ENCODE data around the gene WNT3A. TPM values are rescaled to one million over a fixed set of nuclear protein-coding genes. Genes with fewer than 3 reads are reported as not detected.

Gene WNT3A
- total and polyA plus RNA-seq, 3 experiments from 2014 or later, result not detected

DNA sequence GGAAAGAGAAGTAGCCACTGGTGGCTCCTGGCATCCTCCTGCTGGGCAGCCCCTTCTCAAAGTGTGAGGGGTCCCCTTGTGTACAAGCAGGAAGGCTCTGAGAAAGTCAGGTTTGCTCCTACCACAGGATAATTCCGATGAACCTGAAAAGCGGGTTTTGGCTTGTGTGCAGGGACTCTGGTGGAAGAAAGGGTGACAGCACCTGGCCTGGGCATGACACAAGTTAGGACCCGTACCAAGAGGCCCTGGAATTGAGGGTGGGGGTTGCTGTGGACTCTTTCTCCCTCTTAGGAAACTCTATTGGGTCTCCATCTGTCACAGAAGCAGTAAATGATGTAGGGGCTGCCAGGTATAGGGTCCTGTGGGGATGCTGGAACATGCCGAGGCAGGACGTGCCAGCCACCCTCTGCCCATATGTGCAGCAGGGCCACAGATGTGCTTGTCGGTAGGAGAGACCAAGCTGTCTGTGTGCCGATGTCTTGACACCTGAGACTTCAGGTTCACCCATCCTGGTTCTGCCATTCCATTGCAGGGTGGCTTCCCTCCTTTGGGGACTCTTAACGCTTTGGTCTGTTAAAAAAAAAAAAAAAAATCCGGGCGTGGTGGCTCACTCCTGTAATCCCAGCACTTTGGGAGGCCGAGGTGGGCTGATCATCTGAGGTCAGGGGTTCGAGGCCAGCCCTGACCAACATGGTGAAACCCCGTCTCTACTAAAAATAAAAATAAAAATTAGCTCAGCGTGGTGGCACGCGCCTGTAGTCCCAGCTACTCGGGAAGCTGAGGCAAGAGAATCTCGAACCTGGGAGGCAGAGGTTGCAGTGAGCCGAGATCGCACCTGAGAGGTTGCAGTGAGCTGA lies 86.5 kb downstream of the WNT3A start:
- POLR2A ChIA-PET, result interaction anchor here (0.6 kb wide), 1 partner anchor 405 kb away, joined by 5 read pairs; no protein-coding TSS in a partner anchor
- H3K27ac ChIP-seq (ENCODE audit: low read depth, low read length), result no peak overlapping the region
- DNase-seq, result peak in 1 of 5 donors; percentile 16

DNA sequence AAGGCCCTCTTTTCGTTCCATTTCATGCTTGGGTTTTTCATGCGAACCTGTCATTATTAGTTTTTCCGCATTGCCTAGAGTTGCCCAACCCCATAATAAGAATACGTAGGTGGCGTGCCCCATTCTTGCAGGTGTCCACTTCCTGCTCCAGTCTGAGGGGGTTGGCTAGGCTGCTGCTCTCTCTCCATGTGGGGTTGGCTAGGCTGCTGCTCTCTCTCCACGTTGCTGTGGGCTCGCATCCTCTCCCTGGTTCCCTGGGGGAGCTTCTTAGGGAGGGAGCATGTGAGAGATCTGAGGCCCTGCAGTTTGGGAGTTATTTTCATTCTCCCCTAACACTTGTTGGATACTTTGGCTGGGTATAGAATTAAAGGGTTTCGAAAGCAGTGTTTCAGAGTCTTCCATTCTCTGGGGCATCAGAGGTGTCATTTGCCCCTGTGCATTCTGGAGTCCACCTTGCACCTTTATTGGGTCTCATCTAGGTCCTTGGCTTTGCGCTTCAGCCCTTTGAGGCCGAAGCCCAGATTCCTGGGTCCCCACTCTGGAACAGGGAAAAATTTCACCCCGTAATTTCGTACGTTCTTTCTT lies 87.7 kb downstream of the WNT3A start:
- Mint-ChIP-seq H3K9me3 (peaks cover 0 to 9% (median 6%) of the 10 kb centered on the region in 5 donors), H3K4me1 (peaks cover 58 to 84% (median 60%) of the 10 kb centered on the region in 3 donors), H3K36me3 (peaks cover 12 to 74% (median 14%) of the 10 kb centered on the region in 3 donors), H3K4me3 (peak overlapping the region in 2 of 7 donors; percentile 20 to 42), H3K27ac (peak overlapping the region in 5 of 8 donors; percentile 11 to 83 (median 37)), H3K27me3 (no peaks in the 10 kb centered on the region)
- Histone ChIP-seq H3K9me3 (ENCODE audit: low read length) (peaks cover 7% of the 10 kb centered on the region), H3K4me1 (ENCODE audit: insufficient read depth, low read length) (peaks cover 46% of the 10 kb centered on the region), H3K27ac (ENCODE audit: low read depth, low read length) (no peak overlapping the region), H3K27me3 (ENCODE audit: insufficient read depth, low read length, poor library complexity, severe bottlenecking) (no peaks in the 10 kb centered on the region), H3K36me3 (ENCODE audit: insufficient read depth, low read length) (peaks cover 39% of the 10 kb centered on the region), H3K4me3 (ENCODE audit: low read length) (no peak overlapping the region)
- DNase-seq, result no peak
- POLR2A ChIA-PET, result interaction anchor here (0.5 kb wide), 1 partner anchor 1744 kb away, joined by 3 read pairs; no protein-coding TSS in a partner anchor
- CTCF ChIA-PET, result no interaction called here

More for the DNA sequence above, 86.5 kb downstream of the WNT3A start:
- H3K9me3 Mint-ChIP-seq, result peaks cover 0 to 9% (median 6%) of the 10 kb centered on the region in 5 donors
- H3K27me3 Mint-ChIP-seq, result peaks cover 0 to 3% of the 10 kb centered on the region in 2 donors
- H3K36me3 Mint-ChIP-seq, result peaks cover 9 to 72% (median 12%) of the 10 kb centered on the region in 3 donors
- peak overlapping the region in 3 of 8 donors; percentile 9 to 91 (median 42) for H3K27ac Mint-ChIP-seq
- Histone ChIP-seq H3K27me3 (ENCODE audit: insufficient read depth, low read length, poor library complexity, severe bottlenecking) (no peaks in the 10 kb centered on the region), H3K36me3 (ENCODE audit: insufficient read depth, low read length) (peaks cover 30% of the 10 kb centered on the region), H3K4me3 (ENCODE audit: low read length) (no peak overlapping the region), H3K4me1 (ENCODE audit: insufficient read depth, low read length) (peaks cover 58% of the 10 kb centered on the region), H3K9me3 (ENCODE audit: low read length) (peaks cover 7% of the 10 kb centered on the region)
- peaks cover 66 to 90% (median 72%) of the 10 kb centered on the region in 3 donors for H3K4me1 Mint-ChIP-seq
- H3K4me3 Mint-ChIP-seq, result peak overlapping the region in 1 of 7 donors; percentile 18
- CTCF ChIA-PET, result no interaction called here

DNA sequence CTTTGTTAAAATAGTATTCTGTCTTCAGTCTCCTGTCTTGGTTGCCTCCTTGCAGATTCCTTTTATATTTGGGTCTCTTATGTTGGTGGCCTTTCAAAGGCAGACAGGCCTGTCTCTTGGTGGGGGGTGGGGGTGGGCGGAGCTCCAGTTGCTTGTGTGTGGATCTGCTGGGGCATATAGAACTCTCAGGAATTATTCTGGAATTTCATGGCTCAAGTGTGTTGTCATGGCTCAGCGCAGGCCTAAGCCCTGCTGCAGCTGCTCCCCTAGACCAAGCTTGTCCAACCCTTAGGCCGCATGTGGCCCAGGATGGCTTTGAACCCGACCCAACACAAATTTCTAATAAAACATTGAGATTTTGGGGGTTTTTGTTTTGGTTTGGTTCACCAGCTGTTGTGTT lies 88.4 kb downstream of the WNT3A start:
- peaks cover 52 to 78% (median 53%) of the 10 kb centered on the region in 3 donors for H3K4me1 Mint-ChIP-seq
- peak overlapping the region in 1 of 7 donors; percentile 20 for H3K4me3 Mint-ChIP-seq
- no peak overlapping the region for H3K4me3 ChIP-seq (ENCODE audit: low read length)
- ChIA-PET POLR2A (no interaction called here), CTCF (no interaction called here)
- H3K9me3 ChIP-seq (ENCODE audit: low read length), result peaks cover 7% of the 10 kb centered on the region
- H3K27me3 ChIP-seq (ENCODE audit: insufficient read depth, low read length, poor library complexity, severe bottlenecking), result no peaks in the 10 kb centered on the region
- peak overlapping the region in 3 of 8 donors; percentile 11 to 83 (median 77) for H3K27ac Mint-ChIP-seq
- peaks cover 0 to 9% (median 6%) of the 10 kb centered on the region in 5 donors for H3K9me3 Mint-ChIP-seq
- H3K4me1 ChIP-seq (ENCODE audit: insufficient read depth, low read length), result peaks cover 39% of the 10 kb centered on the region
- H3K27me3 Mint-ChIP-seq, result no peaks in the 10 kb centered on the region
- no peak overlapping the region for H3K27ac ChIP-seq (ENCODE audit: low read depth, low read length)
- DNase-seq, result no peak
- H3K36me3 Mint-ChIP-seq, result peaks cover 12 to 77% (median 14%) of the 10 kb centered on the region in 3 donors
- H3K36me3 ChIP-seq (ENCODE audit: insufficient read depth, low read length), result peaks cover 34% of the 10 kb centered on the region

DNA sequence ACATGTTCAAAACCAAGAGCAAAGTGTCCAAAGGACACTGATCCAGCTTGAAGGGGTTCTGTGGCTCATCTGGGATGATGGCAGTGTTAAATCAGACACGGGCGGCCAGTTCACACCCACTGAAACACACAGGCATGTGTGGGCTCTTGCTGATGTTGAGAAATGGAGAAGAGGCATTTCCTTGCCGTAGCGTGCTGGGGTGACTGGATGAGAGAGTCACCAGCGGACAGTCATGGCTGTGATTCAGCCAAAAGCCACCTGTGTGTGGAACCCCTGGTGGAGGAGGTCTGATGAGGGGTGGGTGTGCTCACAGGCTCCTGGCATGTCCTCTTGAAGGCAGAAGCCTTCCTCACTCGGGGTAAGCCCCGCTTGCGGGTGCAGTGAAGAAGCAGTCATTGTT lies 89.1 kb downstream of the WNT3A start:
- CTCF ChIA-PET, result no interaction called here

DNA sequence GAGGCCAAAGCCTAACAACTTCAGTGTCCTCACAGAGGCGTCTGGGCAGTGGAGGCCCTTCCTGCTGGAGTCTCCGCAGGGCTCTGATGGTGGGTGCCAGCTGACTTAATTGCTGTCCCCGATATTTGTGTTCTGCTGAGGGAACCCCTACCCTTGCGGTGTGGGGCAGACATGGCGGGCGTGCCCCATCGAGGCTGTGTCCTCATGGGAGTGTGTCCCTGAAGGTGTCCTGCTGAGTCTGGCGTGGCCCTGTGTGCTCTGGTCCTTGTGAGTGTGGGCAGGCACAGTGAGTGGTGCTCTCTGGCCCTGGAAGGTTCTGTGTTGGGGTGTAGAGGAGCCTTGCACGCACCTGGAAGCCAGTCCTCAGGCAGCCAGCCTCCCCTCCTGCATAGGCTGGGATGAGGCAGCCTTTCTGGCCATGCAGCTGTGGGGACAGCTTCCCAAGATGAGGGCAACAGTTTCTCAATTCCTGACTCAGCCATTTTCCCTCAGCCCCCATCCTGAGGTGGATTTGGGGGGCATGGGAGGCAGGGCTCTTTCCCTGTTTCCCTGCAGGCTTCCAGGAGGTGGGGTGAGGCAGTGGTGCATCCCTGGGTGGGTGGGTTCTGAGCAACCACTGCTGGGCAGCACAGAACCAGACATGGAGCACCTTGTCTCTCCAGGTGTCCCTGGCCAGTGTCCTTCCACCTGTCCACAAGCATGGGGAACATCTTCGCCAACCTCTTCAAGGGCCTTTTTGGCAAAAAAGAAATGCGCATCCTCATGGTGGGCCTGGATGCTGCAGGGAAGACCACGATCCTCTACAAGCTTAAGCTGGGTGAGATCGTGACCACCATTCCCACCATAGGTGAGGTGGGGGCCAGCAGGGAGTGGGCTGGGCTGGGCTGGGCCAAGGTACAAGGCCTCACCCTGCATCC lies 89.9 kb downstream of the WNT3A start:
- no peak overlapping the region for H3K4me3 ChIP-seq (ENCODE audit: low read length)
- ChIA-PET CTCF (no interaction called here), POLR2A (interaction anchor here (1.1 kb wide), 1 partner anchor 15 kb away, joined by 3 read pairs; no protein-coding TSS in a partner anchor)
- no peaks in the 10 kb centered on the region for H3K27me3 ChIP-seq (ENCODE audit: insufficient read depth, low read length, poor library complexity, severe bottlenecking)
- H3K4me1 ChIP-seq (ENCODE audit: insufficient read depth, low read length), result peaks cover 29% of the 10 kb centered on the region
- peaks cover 31% of the 10 kb centered on the region for H3K36me3 ChIP-seq (ENCODE audit: insufficient read depth, low read length)
- Mint-ChIP-seq H3K27me3 (peaks cover 0 to 2% of the 10 kb centered on the region in 2 donors), H3K4me1 (peaks cover 41 to 72% (median 46%) of the 10 kb centered on the region in 3 donors), H3K9me3 (peaks cover 0 to 9% (median 6%) of the 10 kb centered on the region in 5 donors), H3K4me3 (no peak overlapping the region), H3K27ac (peak overlapping the region in 4 of 8 donors; percentile 46 to 88 (median 48)), H3K36me3 (peaks cover 12 to 75% (median 16%) of the 10 kb centered on the region in 3 donors)
- no peak overlapping the region for H3K27ac ChIP-seq (ENCODE audit: low read depth, low read length)
- peaks cover 7% of the 10 kb centered on the region for H3K9me3 ChIP-seq (ENCODE audit: low read length)
- DNase-seq, result no peak

More for the DNA sequence above, 89.1 kb downstream of the WNT3A start:
- H3K27ac Mint-ChIP-seq, result peak overlapping the region in 6 of 8 donors; percentile 33 to 83 (median 52)
- Histone ChIP-seq H3K27ac (ENCODE audit: low read depth, low read length) (no peak overlapping the region), H3K27me3 (ENCODE audit: insufficient read depth, low read length, poor library complexity, severe bottlenecking) (no peaks in the 10 kb centered on the region), H3K9me3 (ENCODE audit: low read length) (peaks cover 7% of the 10 kb centered on the region), H3K36me3 (ENCODE audit: insufficient read depth, low read length) (peaks cover 31% of the 10 kb centered on the region), H3K4me3 (ENCODE audit: low read length) (no peak overlapping the region), H3K4me1 (ENCODE audit: insufficient read depth, low read length) (peaks cover 31% of the 10 kb centered on the region)
- POLR2A ChIA-PET, result interaction anchor here (1.1 kb wide), 1 partner anchor 14 kb away, joined by 3 read pairs; no protein-coding TSS in a partner anchor
- H3K4me3 Mint-ChIP-seq, result peak overlapping the region in 2 of 7 donors; percentile 12 to 80
- peaks cover 0 to 9% (median 6%) of the 10 kb centered on the region in 5 donors for H3K9me3 Mint-ChIP-seq
- H3K36me3 Mint-ChIP-seq, result peaks cover 12 to 78% (median 14%) of the 10 kb centered on the region in 3 donors
- H3K4me1 Mint-ChIP-seq, result peaks cover 44 to 72% (median 46%) of the 10 kb centered on the region in 3 donors
- DNase-seq, result peak in 1 of 5 donors; percentile 33
- H3K27me3 Mint-ChIP-seq, result peaks cover 0 to 2% of the 10 kb centered on the region in 2 donors

DNA sequence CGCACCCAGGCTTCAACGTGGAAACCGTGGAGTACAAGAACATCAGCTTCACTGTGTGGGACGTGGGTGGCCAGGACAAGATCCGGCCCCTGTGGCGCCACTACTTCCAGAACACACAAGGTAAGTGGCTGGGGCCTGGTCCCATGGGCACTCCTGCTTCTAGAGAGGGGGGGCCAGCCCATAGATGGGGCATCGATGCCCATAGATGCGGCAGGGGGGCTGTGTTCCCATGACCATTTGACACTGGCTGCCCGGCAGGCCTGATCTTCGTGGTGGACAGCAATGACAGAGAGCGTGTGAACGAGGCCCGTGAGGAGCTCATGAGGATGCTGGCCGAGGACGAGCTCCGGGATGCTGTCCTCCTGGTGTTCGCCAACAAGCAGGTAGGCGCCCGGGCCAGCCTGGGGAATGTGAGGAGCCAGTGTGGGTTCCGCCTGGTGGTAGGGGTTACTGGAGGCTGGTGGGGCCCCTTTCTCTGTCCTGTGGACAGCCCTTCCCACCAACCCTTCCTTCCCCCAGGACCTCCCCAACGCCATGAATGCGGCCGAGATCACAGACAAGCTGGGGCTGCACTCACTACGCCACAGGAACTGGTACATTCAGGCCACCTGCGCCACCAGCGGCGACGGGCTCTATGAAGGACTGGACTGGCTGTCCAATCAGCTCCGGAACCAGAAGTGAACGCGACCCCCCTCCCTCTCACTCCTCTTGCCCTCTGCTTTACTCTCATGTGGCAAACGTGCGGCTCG lies 90.7 kb downstream of the WNT3A start:
- no peak for DNase-seq
- no peak overlapping the region for H3K4me3 Mint-ChIP-seq
- H3K4me1 Mint-ChIP-seq, result peaks cover 34 to 69% (median 39%) of the 10 kb centered on the region in 3 donors
- POLR2A ChIA-PET, result interaction anchor here (1.0 kb wide), 1 partner anchor 8 kb away, joined by 3 read pairs; no protein-coding TSS in a partner anchor
- peaks cover 0 to 2% of the 10 kb centered on the region in 2 donors for H3K27me3 Mint-ChIP-seq
- H3K36me3 Mint-ChIP-seq, result peaks cover 12 to 71% (median 16%) of the 10 kb centered on the region in 3 donors
- H3K27me3 ChIP-seq (ENCODE audit: insufficient read depth, low read length, poor library complexity, severe bottlenecking), result no peaks in the 10 kb centered on the region
- CTCF ChIA-PET, result interaction anchor here (0.7 kb wide), 1 partner anchor 19 kb away, joined by 3 read pairs; no protein-coding TSS in a partner anchor
- no peak overlapping the region for H3K27ac ChIP-seq (ENCODE audit: low read depth, low read length)
- H3K9me3 Mint-ChIP-seq, result peaks cover 0 to 9% (median 6%) of the 10 kb centered on the region in 5 donors
- peaks cover 27% of the 10 kb centered on the region for H3K36me3 ChIP-seq (ENCODE audit: insufficient read depth, low read length)
- H3K9me3 ChIP-seq (ENCODE audit: low read length), result peaks cover 7% of the 10 kb centered on the region
- peak overlapping the region in 3 of 8 donors; percentile 47 to 88 (median 80) for H3K27ac Mint-ChIP-seq
- no peak overlapping the region for H3K4me3 ChIP-seq (ENCODE audit: low read length)
- peaks cover 25% of the 10 kb centered on the region for H3K4me1 ChIP-seq (ENCODE audit: insufficient read depth, low read length)
